Measurements from ENCODE around the gene ZNF275. TPM values are rescaled to one million over a fixed set of nuclear protein-coding genes. Genes with fewer than 3 reads are reported as not detected.
A peak's percentile ranks its signal among the peaks of the same experiment; 100 is the strongest.
"Not testable (repeated sequence)": the region's sequence is repeated elsewhere in the genome, so short reads cannot be mapped to it uniquely, and the experiment has no call there.

ZNF275 gene
- total RNA-seq, 1 donor from 2014 or later = 4.4 TPM

DNA sequence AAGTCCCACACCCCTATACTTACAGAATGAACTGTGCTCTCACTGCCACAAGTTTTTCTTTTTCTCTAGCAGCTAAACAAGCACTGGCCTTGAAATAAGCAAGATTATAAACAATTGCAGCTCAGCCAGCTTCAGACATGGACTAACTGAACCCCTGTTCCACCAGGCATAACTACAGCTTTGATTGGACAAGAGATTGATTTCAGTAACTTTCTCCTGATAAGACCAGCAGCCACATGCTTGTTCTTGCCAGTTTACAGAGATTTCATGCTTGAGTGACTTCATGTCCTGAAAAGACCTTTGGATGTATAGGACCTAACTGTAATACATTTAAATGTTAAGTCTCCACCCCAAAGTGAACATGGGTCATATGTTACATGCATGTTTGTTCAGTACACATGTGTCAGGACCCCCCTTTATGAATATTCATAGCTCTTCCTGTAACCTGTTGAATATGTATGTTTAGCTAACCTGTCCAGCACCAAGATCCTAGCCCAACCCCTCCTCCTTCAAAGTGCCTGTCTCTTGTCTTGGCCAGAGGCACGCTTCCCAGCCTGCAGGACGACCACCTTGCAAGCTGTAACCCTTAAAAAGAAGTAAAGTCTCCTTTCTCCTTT, 27.9 kb downstream of the ZNF275 start:
- no peak for DNase-seq (ENCODE audit: low read depth in 2 of 2)

DNA sequence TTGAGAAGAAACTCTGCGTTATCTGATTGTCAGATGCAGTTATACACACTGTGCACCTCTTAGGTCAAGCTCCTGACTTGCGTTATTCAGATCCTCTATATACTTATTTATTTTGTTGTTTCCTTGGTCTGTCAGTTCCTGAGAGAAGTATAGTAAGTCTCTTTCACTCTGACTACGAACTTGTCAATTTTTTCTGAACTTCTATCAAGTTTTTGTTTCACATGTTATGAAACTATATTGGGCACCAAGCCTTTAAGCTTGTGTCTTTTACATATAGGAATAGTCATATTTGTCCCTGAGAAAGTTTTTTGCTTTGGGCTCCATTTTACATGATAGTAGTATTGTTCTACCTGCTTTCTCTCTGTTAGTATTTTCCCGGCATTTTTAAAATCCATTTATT, 31.7 kb downstream of the ZNF275 start:
- DNase-seq (ENCODE audit: low read depth in 2 of 2) = no peak

DNA sequence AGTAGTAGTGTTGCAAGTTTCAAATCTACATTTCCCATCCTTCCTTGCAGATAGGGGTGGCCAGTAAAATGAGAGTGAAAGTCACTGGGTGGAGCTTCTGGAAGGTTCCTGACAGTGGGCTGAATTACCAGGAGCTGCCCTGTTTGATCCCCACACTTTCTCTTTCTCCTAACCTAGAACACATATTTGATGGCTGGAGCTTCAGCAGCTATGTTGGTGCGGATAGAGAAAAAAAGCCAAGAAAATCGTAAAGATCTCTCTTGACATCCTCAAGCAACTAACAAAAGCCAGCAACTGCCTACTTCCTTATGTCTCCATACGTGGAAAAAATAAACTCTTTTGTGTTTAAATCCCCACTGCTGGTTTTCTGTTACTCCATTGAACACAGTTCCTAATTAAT, 32.2 kb downstream of the ZNF275 start:
- DNase-seq (ENCODE audit: low read depth in 2 of 2) = no peak

DNA sequence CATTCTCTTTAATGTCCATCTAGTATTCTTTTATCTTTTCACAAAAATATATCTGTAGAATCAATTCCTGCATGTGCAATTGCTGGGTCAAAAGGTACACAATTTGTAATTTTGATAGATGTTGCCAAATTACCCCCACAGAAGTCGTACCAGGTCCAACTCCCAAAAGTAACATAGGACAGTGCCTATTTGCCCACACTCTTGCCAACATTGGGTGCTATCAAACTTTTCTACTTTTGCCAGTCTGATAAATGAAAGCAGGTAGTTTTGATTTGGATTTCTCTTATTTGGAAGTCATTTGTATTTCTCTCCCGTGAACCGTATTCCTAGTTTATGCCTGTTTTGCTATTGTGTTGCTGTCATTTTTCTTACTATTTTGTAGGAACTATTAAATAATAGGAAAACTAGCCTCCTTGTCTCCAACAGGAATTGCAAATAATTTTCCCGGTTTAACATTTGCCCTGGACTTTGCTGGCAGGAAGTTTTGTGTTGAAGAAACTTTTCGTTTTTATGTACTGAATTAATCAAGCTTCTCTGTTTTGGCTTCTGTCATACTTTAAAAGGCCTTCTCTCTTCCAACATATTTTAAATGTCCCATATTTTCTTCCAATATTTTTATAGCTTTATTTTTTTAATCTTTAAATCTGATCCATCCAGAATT, 33.1 kb downstream of the ZNF275 start:
- no peak for DNase-seq (ENCODE audit: low read depth in 2 of 2)

DNA sequence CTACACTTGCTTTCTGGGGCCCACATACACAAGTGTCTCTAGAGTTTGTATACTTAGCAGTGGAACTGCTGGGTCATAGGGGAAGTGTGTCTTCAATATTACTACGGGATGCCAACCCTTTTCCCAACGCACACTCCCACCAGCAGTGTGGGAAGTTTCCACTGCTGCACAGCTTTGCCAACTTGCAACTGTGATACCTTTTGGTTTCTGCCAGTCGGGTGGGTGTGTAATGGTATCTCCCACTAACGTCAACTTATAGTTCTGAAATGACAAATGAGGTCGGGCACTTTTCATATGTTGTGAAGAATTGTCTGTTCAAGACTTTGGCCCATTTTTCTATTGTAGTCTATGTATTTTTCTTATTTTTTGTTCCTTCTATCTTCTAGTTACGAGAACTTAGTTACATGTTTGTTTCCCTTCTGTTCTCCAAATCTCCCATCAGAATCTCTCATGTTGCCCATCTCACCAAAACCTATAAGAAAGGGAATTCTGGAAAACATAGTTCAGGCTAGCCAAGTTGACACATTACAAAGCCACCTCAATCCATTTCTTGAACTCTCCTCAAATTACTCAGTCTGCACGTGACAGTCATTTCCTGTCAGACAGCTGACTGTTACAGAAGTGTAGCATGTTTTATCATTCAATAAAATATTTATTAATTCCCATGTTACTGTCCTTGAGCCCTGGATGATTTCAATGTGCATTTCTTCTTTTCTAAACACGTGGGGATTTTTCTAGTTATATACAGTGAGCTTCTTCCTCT, 36.5 kb downstream of the ZNF275 start:
- peak in 1 of 2 donors; percentile 22 for DNase-seq (ENCODE audit: low read depth in 2 of 2)

DNA sequence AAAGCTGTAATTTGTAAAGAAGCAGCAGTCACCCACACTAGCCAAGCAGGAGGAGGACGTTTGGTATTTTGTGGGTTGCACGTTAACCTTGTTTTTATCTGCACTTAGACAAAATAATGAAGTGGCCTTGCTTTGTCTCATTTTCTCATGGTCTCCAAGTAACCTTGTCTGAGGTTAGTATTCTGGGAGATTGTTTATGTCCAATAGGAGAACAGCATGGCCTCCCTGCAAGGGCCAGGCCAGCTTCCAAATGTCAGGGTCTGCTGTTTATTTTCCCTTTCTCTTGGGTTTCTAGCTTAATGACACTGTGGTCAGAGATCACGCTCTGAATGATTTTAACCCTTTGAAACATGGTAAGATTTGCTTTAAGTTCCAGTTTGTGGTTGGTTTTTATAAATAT, 37.3 kb downstream of the ZNF275 start:
- no peak for DNase-seq (ENCODE audit: low read depth in 2 of 2)

DNA sequence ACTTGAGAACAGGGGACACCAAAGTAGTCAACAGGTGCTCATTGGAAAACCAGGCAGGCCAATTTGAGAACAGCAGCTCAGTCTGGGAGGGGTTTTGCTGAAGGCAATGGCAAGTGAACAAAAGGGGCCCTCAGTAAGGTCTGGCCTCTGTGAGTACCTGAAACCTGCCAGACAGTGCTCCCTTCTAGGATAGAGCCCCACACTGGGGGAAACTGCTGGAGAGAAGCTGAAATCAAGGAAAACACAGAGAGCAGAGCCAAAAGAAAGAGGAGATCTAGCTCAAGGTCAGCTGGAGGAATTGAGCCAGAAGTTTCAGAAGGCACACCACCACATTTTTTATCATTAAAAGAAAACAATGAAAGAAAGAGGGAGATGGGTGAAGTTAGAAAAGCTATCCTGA, 39.0 kb downstream of the ZNF275 start:
- no peak for DNase-seq (ENCODE audit: low read depth in 2 of 2)

DNA sequence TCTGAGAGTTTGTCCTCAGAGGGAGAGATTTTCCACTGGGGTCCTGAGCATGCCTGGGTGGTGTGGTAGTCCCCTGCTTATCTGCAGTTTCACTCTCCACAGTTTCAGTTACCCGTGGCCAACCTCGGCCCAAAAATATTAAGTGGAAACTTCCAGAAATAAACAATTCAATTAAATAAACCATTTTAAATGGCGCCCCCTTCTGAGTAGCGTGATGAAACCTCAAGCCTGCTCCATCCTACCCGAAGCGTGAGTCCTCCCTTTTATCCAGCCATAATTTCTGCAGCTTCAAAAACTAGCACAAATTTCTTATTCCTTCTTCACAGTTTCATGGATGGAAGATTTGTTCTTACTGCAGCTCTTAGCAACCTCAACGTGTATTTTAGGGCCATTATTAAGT, 40.5 kb downstream of the ZNF275 start:
- DNase-seq (ENCODE audit: low read depth in 2 of 2) = peak in 1 of 2 donors; percentile 18

DNA sequence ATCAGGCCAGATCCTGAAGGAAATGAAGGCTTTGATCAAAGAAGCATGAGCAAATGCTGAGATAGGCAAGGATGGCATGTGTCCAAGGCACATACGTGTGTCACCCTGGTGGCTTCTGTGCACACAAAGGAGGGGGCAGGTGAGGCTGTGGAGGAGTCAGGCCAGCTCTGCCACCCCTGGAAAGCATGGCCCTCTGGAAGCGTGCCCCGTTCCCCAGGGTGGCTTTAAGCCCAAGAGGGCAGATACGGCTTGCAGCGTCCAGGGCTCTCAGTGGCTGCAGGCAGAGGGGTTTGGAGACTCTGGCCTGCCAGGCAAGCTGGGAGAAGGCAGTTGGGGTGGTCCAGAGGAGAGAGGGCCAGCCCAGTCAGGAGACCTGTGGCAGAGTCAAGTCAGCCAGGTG, 41.6 kb downstream of the ZNF275 start:
- DNase-seq (ENCODE audit: low read depth in 2 of 2) = no peak

DNA sequence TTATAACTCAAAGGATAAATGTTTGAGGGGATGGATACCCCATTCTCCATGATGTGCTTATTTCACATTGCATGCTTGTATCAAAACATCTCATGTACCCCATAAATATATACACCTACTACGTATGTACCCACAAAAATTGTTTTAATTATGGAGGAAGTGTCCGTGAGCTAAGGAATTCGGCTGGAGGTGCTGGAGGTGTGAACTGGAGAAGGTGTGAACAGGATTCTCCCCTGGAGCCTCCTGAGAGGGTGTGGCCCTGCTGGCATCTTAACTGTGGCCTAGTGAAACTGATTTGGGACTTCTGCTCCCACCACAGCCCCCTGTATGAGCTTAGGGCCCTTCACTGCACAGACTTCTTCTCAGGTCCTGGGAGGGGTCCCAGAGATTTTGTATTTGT, 43.8 kb downstream of the ZNF275 start:
- DNase-seq (ENCODE audit: low read depth in 2 of 2) = no peak

DNA sequence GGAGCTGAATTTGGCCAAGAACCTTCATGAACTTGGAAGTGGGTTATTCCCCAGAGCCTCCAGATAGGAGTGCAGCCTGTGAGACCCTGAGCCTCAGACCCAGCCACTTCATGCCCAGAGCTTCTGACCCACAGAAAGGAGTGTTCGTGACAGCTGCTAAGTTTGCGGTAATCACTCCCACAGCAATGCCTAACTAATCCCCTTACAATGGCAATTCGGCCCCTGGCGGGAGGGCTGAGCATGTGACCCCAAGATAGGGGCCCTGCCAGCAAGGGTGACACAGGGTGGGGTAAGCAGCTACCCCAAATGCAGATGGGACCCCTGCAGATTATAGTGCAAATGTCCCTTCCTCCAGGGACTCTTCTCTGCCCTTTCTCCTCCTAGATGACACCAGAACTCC, 44.7 kb downstream of the ZNF275 start:
- DNase-seq (ENCODE audit: low read depth in 2 of 2) = no peak

DNA sequence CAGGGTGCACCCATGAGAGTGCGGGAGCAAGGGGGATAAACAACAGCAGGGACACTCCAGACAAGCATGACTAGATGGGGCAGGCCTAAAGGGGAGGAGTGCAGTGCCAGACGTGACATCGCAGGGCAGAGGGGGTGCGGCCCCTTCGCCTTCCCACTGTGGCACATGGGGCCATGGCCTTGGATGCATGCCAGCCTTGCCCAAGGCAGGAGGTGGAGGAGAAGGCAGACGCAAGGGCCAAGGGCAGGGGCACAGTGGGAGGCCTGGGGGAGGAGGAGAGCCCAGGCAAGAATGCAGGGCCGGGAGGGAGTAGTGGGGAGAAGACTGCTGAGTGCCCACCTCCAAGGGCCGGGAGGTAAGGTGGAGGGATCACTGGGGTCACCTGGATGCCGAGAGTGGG, 45.6 kb downstream of the ZNF275 start:
- DNase-seq (ENCODE audit: low read depth in 2 of 2) = no peak

DNA sequence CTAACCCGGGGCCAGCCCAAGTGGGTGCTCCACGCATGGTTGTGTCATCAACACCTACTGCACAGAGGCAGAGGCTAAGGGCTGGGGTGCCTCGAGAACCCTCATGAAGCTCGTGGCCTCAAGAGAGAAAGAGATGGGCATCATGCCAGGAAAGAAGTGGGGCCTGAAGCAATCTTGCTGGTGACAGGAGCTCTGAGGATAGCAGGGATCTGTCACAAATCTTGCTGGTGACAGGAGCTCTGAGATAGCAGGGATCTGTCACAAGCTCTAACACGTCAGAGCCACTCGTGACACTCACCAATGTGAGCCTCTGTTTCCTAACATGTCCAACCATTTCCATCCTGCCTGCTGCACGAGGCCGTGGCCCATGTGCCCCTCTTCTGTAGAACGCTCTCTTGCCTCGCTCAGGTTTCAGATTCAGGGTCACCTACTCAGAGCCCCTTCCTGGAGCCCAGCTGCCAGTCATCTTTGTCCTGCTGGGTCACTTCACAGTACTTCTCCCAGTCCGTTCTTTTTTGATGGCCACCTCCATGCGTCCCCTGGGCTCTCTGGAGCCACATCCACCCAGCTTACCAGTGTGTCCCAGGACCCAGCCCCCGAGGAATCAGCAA, 46.1 kb downstream of the ZNF275 start:
- no peak for DNase-seq (ENCODE audit: low read depth in 2 of 2)

DNA sequence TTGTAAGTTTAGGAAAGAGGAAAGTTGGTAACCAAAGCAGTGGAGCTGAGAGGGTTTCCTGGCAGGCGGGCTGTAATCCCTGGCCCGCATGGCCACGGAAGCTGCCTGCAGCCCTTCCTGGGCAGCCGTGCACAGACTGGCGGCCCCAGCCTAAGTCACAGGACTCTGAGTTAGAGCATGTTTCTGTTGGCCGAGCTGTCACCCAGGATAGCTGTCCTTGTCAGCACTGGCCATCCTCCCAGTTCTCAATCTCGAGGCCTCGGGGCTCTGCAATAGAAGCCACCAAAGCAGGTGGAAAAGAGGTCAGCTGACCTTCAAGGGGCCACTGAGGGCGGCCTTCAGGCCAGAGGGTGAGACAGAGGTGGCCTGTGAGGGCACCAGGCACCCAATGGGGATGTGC, 46.7 kb downstream of the ZNF275 start:
- peak in 1 of 2 donors; percentile 21 for DNase-seq (ENCODE audit: low read depth in 2 of 2)

DNA sequence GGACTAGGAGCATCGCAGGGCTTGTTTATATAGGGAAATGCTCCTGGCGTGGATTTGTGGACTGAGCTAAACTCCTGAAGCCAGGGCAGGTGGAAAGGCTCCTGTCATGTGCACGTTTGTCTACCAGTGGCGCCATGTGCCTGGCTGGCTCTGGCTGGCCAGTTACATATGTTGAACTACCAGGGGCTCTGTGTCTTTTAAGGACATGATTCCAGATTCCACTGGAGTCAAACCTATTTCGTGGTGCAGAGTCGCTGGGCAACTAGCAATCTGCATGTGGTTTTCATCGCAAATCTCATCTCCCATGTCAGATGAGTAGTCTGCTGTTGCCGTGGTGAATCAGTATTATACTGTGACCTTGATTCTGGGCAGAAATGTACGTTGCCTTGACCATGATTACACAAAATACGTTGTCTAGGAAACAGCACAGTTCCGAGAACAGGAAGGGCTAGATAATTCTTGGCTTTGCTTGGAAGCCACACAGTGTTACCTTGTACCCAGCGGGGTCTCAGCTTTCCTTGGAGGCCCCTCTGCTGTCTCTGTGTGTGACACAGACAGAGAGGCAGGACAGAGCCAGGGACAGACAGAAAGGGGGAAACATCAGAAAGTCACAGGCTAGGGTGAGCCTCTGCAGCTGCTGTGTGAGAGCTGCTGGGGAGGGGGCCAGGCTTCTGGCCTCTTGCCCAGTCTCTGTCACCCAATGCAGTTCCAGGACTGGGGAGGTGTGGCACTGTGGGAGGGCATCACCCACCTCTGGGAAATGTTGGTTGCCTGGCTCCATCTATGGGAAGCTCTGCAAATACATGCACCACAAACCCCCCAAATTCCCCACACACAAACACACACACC, 48.0 kb downstream of the ZNF275 start:
- DNase-seq (ENCODE audit: low read depth in 2 of 2) = peak; percentile 63 to 68

DNA sequence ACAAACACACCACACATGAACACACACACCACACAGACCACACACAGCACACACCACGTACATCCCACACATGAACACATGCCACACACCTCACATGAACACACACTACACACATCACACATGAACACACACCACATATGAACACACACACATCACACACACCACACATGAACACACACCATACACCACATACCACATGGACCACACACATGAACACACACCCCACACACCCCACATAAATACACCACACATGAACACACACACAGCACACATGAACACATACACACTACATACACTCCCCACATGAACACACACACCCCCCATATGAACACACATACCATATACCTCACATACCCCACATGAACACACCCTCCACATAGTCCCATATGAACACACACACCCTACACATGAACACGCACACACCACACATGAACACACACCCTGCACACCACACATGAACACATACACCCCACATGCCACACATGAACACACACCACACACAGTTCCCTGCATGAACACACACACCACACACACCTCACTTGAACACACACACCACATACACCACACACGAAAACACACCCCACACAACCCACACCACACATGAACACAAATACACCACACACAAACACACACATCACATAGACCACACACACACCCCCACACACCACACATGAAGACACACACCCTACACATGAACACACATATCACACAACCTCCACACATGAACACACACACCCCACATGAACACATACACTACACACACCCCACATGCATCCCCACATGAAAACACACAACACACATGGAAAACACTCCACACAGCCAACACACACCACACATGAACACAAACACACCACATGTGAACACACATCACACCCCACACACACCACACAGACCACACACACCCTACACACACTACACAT, 48.9 kb downstream of the ZNF275 start:
- DNase-seq (ENCODE audit: low read depth in 2 of 2) = no peak

DNA sequence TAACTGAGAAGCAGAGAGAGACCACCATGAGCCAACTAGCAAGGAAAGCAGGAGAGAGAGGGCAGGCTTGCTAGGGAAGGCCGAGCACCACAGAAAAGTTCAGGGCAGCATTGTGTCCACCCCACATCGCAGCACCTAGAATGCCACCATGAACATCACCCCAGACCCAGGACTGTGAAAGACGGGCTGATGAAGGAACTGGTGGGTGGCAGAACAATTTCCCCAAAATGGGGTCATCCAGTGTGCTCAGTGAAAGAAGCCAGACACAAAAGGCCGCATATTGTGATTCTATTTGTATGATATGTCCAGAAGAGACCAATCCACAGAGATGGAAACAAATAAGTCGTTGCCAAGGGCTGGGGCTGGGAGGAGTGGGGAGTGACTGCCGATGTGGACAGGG, 50.4 kb downstream of the ZNF275 start:
- no peak for DNase-seq (ENCODE audit: low read depth in 2 of 2)

DNA sequence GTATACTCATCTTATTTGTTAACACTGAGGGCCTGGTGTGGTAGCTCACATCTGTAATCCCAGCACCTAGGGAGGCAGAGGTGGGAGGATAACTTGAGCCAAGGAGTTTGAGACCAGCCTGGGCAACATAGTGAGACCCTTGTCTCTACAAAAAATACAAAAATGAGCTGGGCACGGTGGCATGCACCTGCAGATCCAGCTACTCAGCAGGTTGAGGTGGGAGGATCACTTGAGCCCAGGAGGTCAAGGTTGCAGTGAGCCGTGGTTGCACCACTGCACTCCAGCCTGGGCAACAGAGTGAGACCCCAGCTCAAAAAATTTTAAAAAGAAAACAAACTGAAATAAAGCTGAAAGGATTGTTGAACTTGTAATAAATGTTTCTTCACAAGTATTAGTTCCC, 51.0 kb downstream of the ZNF275 start:
- not testable (repeated sequence) for DNase-seq (ENCODE audit: low read depth in 2 of 2)

DNA sequence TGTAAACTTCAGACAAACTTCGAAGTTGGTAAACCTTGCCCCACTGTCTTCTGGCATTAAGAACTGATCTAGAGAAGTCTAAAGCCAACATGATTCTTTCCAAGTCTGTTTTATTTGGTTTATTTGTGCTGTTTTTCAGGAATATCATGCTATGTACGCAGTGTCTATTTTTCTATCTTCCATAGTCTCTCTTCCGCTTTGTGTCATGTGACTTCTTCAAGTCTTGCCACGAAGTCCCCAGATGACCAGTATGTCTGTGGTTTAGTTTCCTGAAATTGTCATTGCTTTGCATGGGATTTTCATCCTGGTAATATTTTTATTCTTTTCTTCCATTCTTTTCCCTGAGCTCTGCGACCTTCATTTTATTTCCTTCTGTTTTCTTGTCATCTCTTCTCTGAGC, 52.1 kb downstream of the ZNF275 start:
- DNase-seq (ENCODE audit: low read depth in 2 of 2) = no peak

DNA sequence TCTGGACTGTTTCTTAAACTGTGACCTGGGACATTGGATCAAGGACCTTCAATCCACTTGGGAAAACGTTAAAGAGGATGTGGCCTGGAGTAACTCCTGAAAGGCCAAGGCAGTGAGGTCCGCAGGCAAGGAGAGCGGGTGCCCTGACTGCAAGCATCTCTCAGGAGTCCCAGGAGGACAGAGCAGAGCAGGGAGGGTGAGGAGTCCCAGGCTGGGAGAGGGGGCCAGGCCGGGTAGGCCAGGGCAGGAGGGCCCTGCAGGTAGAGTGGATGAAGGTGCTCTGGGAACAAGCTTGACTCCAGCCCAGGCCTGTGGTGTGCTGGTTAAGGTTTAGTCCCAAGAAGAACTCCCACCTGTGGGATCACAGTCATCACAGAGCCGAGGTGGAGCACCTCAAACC, 53.4 kb downstream of the ZNF275 start:
- no peak for DNase-seq (ENCODE audit: low read depth in 2 of 2)

Measured in lung microvascular endothelial cell (primary cell).